ENCODE measurements around the gene ARMH3. TPM values are rescaled to one million over a fixed set of nuclear protein-coding genes. Genes with fewer than 3 reads are reported as not detected.
"Not testable (repeated sequence)": the region's sequence is repeated elsewhere in the genome, so short reads cannot be mapped to it uniquely, and the experiment has no call there.

Gene ARMH3
- total and polyA plus RNA-seq, 3 donors from 2014 or later = 20.2 to 23.7 (median 21.6) TPM

GRCh38 chr10:102016416-102016815, 39.6 kb downstream of the ARMH3 start:
- Histone ChIP-seq H3K9me3 (no peaks in the 10 kb centered on the region), H3K4me3 (no peak overlapping the region), H3K27ac (no peak overlapping the region), H3K4me1 (no peaks in the 10 kb centered on the region), H3K36me3 (ENCODE audit: low read depth, missing control alignments) (no peaks in the 10 kb centered on the region), H3K27me3 (no peaks in the 10 kb centered on the region)
- TF ChIP-seq POLR2A (IDR thresholded peaks at IDR 0.05) (no peak), CTCF (IDR thresholded peaks at IDR 0.05) (no peak)
- intact Hi-C loops (cut with DNase I; ENCODE audit: low total_unique reads) = loop anchor here (10.0 kb wide), 1 partner anchor 172 kb away; the partner anchor contains the start of gene KCNIP2
- no peak for DNase-seq

- 79 to 85% methylated on average over 4 of the region's 4 CpGs for WGBS, 2 donors
- no peak for DNase-seq
- intact Hi-C loops (cut with DNase I; ENCODE audit: low total_unique reads) = loop anchor here (10.0 kb wide), 1 partner anchor 166 kb away; the partner anchor contains the start of gene KCNIP2
- Histone ChIP-seq H3K27ac (no peak overlapping the region), H3K9me3 (no peaks in the 10 kb centered on the region), H3K4me1 (no peaks in the 10 kb centered on the region), H3K27me3 (no peaks in the 10 kb centered on the region), H3K36me3 (ENCODE audit: low read depth, missing control alignments) (no peaks in the 10 kb centered on the region), H3K4me3 (no peak overlapping the region)
- TF ChIP-seq POLR2A (IDR thresholded peaks at IDR 0.05) (no peak), CTCF (IDR thresholded peaks at IDR 0.05) (no peak)
Observed at GRCh38 chr10:102010961-102011360, 45.0 kb downstream of the ARMH3 start.

- DNase-seq = peak; percentile 70
- Histone ChIP-seq H3K27me3 (no peaks in the 10 kb centered on the region), H3K4me3 (no peak overlapping the region), H3K9me3 (no peaks in the 10 kb centered on the region), H3K27ac (no peak overlapping the region), H3K36me3 (ENCODE audit: low read depth, missing control alignments) (no peaks in the 10 kb centered on the region), H3K4me1 (no peaks in the 10 kb centered on the region)
- TF ChIP-seq CTCF (IDR thresholded peaks at IDR 0.05) (peak; percentile 79 to 84 (median 82)), POLR2A (IDR thresholded peaks at IDR 0.05) (no peak)
- WGBS, 2 donors = 96 to 100% methylated on average over 1 of the region's 1 CpG
- intact Hi-C loops (cut with DNase I; ENCODE audit: low total_unique reads) = loop anchor here (10.0 kb wide), 1 partner anchor 165 kb away; the partner anchor contains the start of gene KCNIP2
Observed at GRCh38 chr10:102009801-102010425, 46.1 kb downstream of the ARMH3 start.

- no peaks in the 10 kb centered on the region for H3K36me3 ChIP-seq (ENCODE audit: low read depth, missing control alignments)
Observed at GRCh38 chr10:102007796-102008195, 48.2 kb downstream of the ARMH3 start.

GRCh38 chr10:102007031-102007430, 48.9 kb downstream of the ARMH3 start:
- H3K27me3 ChIP-seq; H3K9me3 ChIP-seq; H3K36me3 ChIP-seq (ENCODE audit: low read depth, missing control alignments); intact Hi-C loops (cut with DNase I; ENCODE audit: low total_unique reads); H3K27ac ChIP-seq; H3K4me1 ChIP-seq; DNase-seq; H3K4me3 ChIP-seq: not testable (repeated sequence)
- 91% methylated on average over 4 of the region's 4 CpGs for WGBS, 2 donors

More at GRCh38 chr10:102007796-102008195, 48.2 kb downstream of the ARMH3 start:
- H3K4me1 ChIP-seq = no peaks in the 10 kb centered on the region
- no peaks in the 10 kb centered on the region for H3K27me3 ChIP-seq
- H3K4me3 ChIP-seq = no peak overlapping the region
- 82 to 86% methylated on average over 3 of the region's 3 CpGs for WGBS, 2 donors
- intact Hi-C loops (cut with DNase I; ENCODE audit: low total_unique reads) = no loop called here
- no peak for DNase-seq
- TF ChIP-seq CTCF (IDR thresholded peaks at IDR 0.05) (no peak), POLR2A (IDR thresholded peaks at IDR 0.05) (no peak)
- no peaks in the 10 kb centered on the region for H3K9me3 ChIP-seq
- H3K27ac ChIP-seq = no peak overlapping the region

Data from testis (tissue), 3 donors.